ENCODE data around the gene PLCB1.

GRCh38 chr20:8213831-8214587, 81.9 kb downstream of the PLCB1 start:
- TF ChIP-seq CTCF (conservative IDR thresholded peaks at IDR 0.05), result no peak
- TF ChIP-seq ZFX (IDR thresholded peaks at IDR 0.05), result no peak
